SU-DHL-6 (cell line): ENCODE results near the gene ALX4.

Experiments used
- H2AFZ ChIP-seq: fragments of 200-600 bp; sonication (generic); 2 replicates; pipeline ENCODE4 v1.6.1; 2014; ENCODE audit warnings: low read depth, mild to moderate bottlenecking, moderate library complexity, mixed read lengths, antibody characterized with exemption, low read length; ENCODE audit not compliant: severe bottlenecking
- H3F3A ChIP-seq: fragments of 200-600 bp; shearing (Covaris generic); 2 replicates; pipeline ENCODE4 v1.6.0; 2016; ENCODE audit warnings: antibody characterized with exemption, mild to moderate bottlenecking; ENCODE audit not compliant: insufficient read depth
- H3K27ac ChIP-seq: fragments of 200-600 bp; sonication (generic); 2 replicates; pipeline ENCODE4 v1.5.1; 2016; ENCODE audit warnings: low read depth, mild to moderate bottlenecking, low read length, moderate library complexity, mixed read lengths
- H3K27me3 ChIP-seq: fragments of 200-600 bp; sonication (generic), shearing (Covaris generic); 2 replicates; pipeline ENCODE4 v1.6.0; 2014; ENCODE audit warnings: mild to moderate bottlenecking, low read length
- H3K36me3 ChIP-seq: fragments of 200-600 bp; sonication (generic); 2 replicates; pipeline ENCODE4 v1.6.1; 2014; ENCODE audit warnings: mild to moderate bottlenecking, low read length, mixed read lengths
- H3K4me2 ChIP-seq: fragments of 300-600, 200-600 bp; shearing (Covaris generic), sonication (generic); 2 replicates; pipeline ENCODE4 v1.6.0; 2014; ENCODE audit warnings: low read length, low read depth, mild to moderate bottlenecking; ENCODE audit not compliant: poor library complexity, severe bottlenecking
- H3K4me3 ChIP-seq: fragments of 200-600 bp; sonication (generic); 2 replicates; pipeline ENCODE4 v1.5.1; 2014; ENCODE audit warnings: antibody characterized with exemption, low read length, mild to moderate bottlenecking, mixed read lengths; ENCODE audit not compliant: insufficient read depth, poor library complexity, severe bottlenecking
- H3K79me2 ChIP-seq: fragments of 200-600 bp; sonication (generic); 2 replicates; pipeline ENCODE4 v1.6.1; 2014; ENCODE audit warnings: mild to moderate bottlenecking, low read length, moderate library complexity; ENCODE audit not compliant: insufficient read depth
- H3K9ac ChIP-seq: fragments of 200-600 bp; sonication (generic); 2 replicates; pipeline ENCODE4 v1.7.0; 2014; ENCODE audit warnings: mild to moderate bottlenecking, low read length
- H3K9me2 ChIP-seq: fragments of 200-600 bp; sonication (generic); replicated peaks from 2 replicates; pipeline ENCODE4 v1.6.1; 2014; ENCODE audit warnings: low read length; ENCODE audit not compliant: insufficient read depth
- H3K9me3 ChIP-seq: fragments of 200-600 bp; sonication (generic); 2 replicates; pipeline ENCODE4 v1.6.1; 2014; ENCODE audit warnings: low read length, mixed read lengths; ENCODE audit not compliant: insufficient read depth
- H4K20me1 ChIP-seq: fragments of 200-600 bp; sonication (generic); 2 replicates; pipeline ENCODE4 v1.6.1; 2014; ENCODE audit warnings: low read depth, mild to moderate bottlenecking, antibody characterized with exemption, low read length, moderate library complexity, mixed read lengths
- CTCF ChIP-seq: fragments of 200-600 bp; sonication (generic); IDR thresholded peaks from one replicate; pipeline ENCODE4 v1.5.1; 2017; ENCODE audit warnings: antibody characterized with exemption, mild to moderate bottlenecking, low read length, moderate library complexity; ENCODE audit not compliant: insufficient read depth, poor library complexity, severe bottlenecking
- EZH2phosphoT487 ChIP-seq: fragments of 200-600 bp; sonication (generic), shearing (Covaris generic); conservative IDR thresholded peaks from 2 replicates; pipeline ENCODE4 v1.6.1; 2018; ENCODE audit warnings: mild to moderate bottlenecking, antibody characterized with exemption, low read length, moderate library complexity, mixed read lengths

ALX4 gene

GRCh38 chr11:44237156-44237555 is 72.8 kb downstream of the ALX4 start:
- H3K79me2 ChIP-seq = no peaks in the 10 kb centered on the region
- no peaks in the 10 kb centered on the region for H3K36me3 ChIP-seq
- no peaks in the 10 kb centered on the region for H4K20me1 ChIP-seq
- no peaks in the 10 kb centered on the region for H3K9me2 ChIP-seq
- no peaks in the 10 kb centered on the region for H3K27me3 ChIP-seq
- H3F3A ChIP-seq = no peaks in the 10 kb centered on the region
- H3K9me3 ChIP-seq = no peaks in the 10 kb centered on the region
- H2AFZ ChIP-seq = no peak overlapping the region
- no peak overlapping the region for H3K27ac ChIP-seq
- H3K9ac ChIP-seq = no peak overlapping the region
- TF ChIP-seq EZH2phosphoT487 (no peak), CTCF (no peak)
- H3K4me2 ChIP-seq = no peak overlapping the region
- H3K4me3 ChIP-seq = no peak overlapping the region

DNA sequence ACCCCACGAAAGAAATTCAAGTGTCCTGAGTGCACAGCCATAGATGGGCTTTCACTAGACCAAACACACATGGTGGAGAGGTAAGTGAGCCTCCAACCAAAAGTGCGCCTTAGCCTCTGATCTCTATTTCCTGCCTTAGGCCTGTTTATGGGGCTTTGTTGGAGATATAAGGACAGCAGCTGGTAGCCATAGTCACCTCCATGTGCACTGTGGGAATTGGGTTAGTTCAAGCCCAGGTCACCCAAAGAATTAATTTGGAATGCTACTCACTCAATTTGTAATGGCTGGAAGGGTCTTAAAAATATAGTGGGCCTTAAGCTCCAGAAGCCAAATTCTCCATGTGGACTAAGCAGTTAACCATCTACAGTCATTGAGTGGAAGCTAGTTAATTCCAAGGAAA is 73.6 kb downstream of the ALX4 start:
- Histone ChIP-seq H3K36me3 (no peaks in the 10 kb centered on the region), H3K9me3 (no peaks in the 10 kb centered on the region), H3F3A (no peaks in the 10 kb centered on the region), H3K27me3 (no peaks in the 10 kb centered on the region), H3K27ac (no peak overlapping the region), H3K4me3 (no peak overlapping the region), H3K9ac (no peak overlapping the region), H3K79me2 (no peaks in the 10 kb centered on the region), H4K20me1 (no peaks in the 10 kb centered on the region), H3K9me2 (no peaks in the 10 kb centered on the region), H2AFZ (no peak overlapping the region), H3K4me2 (no peak overlapping the region)
- TF ChIP-seq CTCF (no peak), EZH2phosphoT487 (no peak)

GRCh38 chr11:44235765-44236201 is 74.2 kb downstream of the ALX4 start:
- Histone ChIP-seq H3K4me3 (no peak overlapping the region), H3F3A (no peaks in the 10 kb centered on the region), H3K9me3 (no peaks in the 10 kb centered on the region), H3K36me3 (no peaks in the 10 kb centered on the region), H3K27ac (no peak overlapping the region), H3K27me3 (no peaks in the 10 kb centered on the region), H3K4me2 (no peak overlapping the region), H3K79me2 (no peaks in the 10 kb centered on the region), H3K9me2 (no peaks in the 10 kb centered on the region), H2AFZ (no peak overlapping the region), H3K9ac (no peak overlapping the region), H4K20me1 (no peaks in the 10 kb centered on the region)
- TF ChIP-seq CTCF (no peak), EZH2phosphoT487 (no peak)
